Measurements from ENCODE around the gene ZNF133. TPM values are rescaled to one million over a fixed set of nuclear protein-coding genes. Genes with fewer than 3 reads are reported as not detected.
A peak's percentile ranks its signal among the peaks of the same experiment; 100 is the strongest.

ZNF133 gene
- total and polyA plus RNA-seq, 4 donors, result 7.8 to 27.1 (median 9.9) TPM

GRCh38 chr20:18287546-18287914 is 797 bp upstream of the ZNF133 start:
- Histone ChIP-seq H3K27me3 (ENCODE audit: control insufficient read depth in 3 of 3, insufficient read depth in 3 of 3, low read length in 2 of 3) (peaks cover 0 to 2% (median 0%) of the 10 kb centered on the region in 3 donors), H3K4me3 (peak overlapping the region; percentile 85), H3K27ac (ENCODE audit: low read depth in 1 of 2, low read length in 1 of 2) (peak overlapping the region; percentile 95 to 97), H3K36me3 (ENCODE audit: control insufficient read depth in 4 of 4, insufficient read depth in 4 of 4, low read length in 4 of 4) (peaks cover 0 to 17% (median 10%) of the 10 kb centered on the region in 4 donors), H3K4me1 (ENCODE audit: control insufficient read depth in 5 of 5, insufficient read depth in 5 of 5, low read length in 5 of 5) (peaks cover 0 to 10% (median 5%) of the 10 kb centered on the region in 5 donors), H3K9me3 (ENCODE audit: control insufficient read depth in 4 of 4, insufficient read depth in 3 of 4, low read length in 3 of 4) (peaks cover 0 to 13% (median 3%) of the 10 kb centered on the region in 4 donors), H3K9ac (ENCODE audit: insufficient read depth in 1 of 2, low read length in 2 of 2) (peak overlapping the region; percentile 88 to 94)
- ATAC-seq (ENCODE audit: insufficient read depth, low FRiP score) (no peak), DNase-seq (no peak)
- TF ChIP-seq, protein P1, sequence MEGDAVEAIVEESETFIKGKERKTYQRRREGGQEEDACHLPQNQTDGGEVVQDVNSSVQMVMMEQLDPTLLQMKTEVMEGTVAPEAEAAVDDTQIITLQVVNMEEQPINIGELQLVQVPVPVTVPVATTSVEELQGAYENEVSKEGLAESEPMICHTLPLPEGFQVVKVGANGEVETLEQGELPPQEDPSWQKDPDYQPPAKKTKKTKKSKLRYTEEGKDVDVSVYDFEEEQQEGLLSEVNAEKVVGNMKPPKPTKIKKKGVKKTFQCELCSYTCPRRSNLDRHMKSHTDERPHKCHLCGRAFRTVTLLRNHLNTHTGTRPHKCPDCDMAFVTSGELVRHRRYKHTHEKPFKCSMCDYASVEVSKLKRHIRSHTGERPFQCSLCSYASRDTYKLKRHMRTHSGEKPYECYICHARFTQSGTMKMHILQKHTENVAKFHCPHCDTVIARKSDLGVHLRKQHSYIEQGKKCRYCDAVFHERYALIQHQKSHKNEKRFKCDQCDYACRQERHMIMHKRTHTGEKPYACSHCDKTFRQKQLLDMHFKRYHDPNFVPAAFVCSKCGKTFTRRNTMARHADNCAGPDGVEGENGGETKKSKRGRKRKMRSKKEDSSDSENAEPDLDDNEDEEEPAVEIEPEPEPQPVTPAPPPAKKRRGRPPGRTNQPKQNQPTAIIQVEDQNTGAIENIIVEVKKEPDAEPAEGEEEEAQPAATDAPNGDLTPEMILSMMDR (IDR thresholded peaks at IDR 0.05; ENCODE audit: control extremely low read depth, extremely low read depth), result no peak
- 9 to 10% methylated on average over 11 of the region's 11 CpGs for WGBS, 2 donors

DNA sequence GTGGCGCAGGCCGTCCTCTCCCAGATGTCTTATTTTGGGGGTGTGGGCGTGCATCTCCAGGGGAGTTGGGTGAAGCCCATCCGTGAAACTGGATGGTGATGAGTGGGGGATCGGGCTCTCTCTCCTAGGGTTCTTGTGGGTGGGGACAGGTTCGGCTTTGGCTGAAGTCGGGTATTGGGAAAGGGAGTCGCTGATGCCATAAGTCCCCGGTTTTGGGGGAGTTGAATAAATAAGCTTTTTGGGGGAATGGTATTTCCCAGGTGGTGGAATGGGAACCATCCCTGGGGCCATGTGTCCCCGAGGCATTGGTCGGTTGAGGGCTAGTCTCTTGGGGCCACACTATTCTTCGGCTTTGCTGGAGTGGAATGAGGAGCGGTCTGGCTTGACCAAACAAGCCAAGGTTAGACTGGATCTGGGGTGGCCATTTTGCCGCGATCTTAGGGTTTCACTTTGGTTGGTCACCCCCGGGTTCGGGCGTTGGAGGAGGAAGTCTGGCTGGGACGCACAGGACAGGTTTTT is 481 bp downstream of the ZNF133 start:
- Histone ChIP-seq H3K27ac (ENCODE audit: low read depth in 1 of 2, low read length in 1 of 2) (peak overlapping the region; percentile 95 to 97), H3K4me3 (peak overlapping the region; percentile 85), H3K9me3 (ENCODE audit: control insufficient read depth in 4 of 4, insufficient read depth in 3 of 4, low read length in 3 of 4) (peaks cover 0 to 14% (median 3%) of the 10 kb centered on the region in 4 donors), H3K4me1 (ENCODE audit: control insufficient read depth in 5 of 5, insufficient read depth in 5 of 5, low read length in 5 of 5) (peaks cover 0 to 10% (median 5%) of the 10 kb centered on the region in 5 donors), H3K9ac (ENCODE audit: insufficient read depth in 1 of 2, low read length in 2 of 2) (peak overlapping the region; percentile 88 to 94), H3K36me3 (ENCODE audit: control insufficient read depth in 4 of 4, insufficient read depth in 4 of 4, low read length in 4 of 4) (peaks cover 0 to 30% (median 14%) of the 10 kb centered on the region in 4 donors), H3K27me3 (ENCODE audit: control insufficient read depth in 3 of 3, insufficient read depth in 3 of 3, low read length in 2 of 3) (peaks cover 0 to 2% (median 0%) of the 10 kb centered on the region in 3 donors)
- 6 to 8% methylated on average over 19 of the region's 19 CpGs for WGBS, 2 donors
- peak; percentile 6 for ATAC-seq (ENCODE audit: insufficient read depth, low FRiP score)
- peak in 2 of 3 donors; percentile 42 to 50 for DNase-seq
- TF ChIP-seq, protein P1 (IDR thresholded peaks at IDR 0.05; ENCODE audit: control extremely low read depth, extremely low read depth), result no peak

DNA sequence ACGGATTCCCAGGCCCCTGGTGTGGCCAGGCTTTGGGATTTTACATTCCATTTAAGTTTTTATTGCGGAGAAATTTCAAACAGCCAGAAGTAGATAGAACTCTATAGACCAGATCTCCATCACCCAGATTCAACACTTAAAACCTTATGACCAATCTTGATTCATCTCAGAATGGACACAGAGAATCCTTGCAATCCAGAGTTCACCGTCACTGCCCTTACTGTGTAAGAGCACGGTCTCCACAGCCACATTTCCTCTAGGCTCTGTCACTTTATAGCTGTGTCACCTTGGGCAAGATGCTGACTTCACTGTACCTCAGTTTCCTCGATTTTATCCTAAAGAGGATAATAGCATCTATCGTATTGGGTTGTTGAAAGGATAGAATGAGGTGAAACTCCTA is 979 bp downstream of the ZNF133 start:
- Histone ChIP-seq H3K9ac (ENCODE audit: insufficient read depth in 1 of 2, low read length in 2 of 2) (peak overlapping the region; percentile 88 to 94), H3K4me3 (peak overlapping the region; percentile 85), H3K27ac (ENCODE audit: low read depth in 1 of 2, low read length in 1 of 2) (no peak overlapping the region), H3K9me3 (ENCODE audit: control insufficient read depth in 4 of 4, insufficient read depth in 3 of 4, low read length in 3 of 4) (peaks cover 0 to 15% (median 2%) of the 10 kb centered on the region in 4 donors), H3K4me1 (ENCODE audit: control insufficient read depth in 5 of 5, insufficient read depth in 5 of 5, low read length in 5 of 5) (peaks cover 0 to 10% (median 5%) of the 10 kb centered on the region in 5 donors), H3K27me3 (ENCODE audit: control insufficient read depth in 3 of 3, insufficient read depth in 3 of 3, low read length in 2 of 3) (peaks cover 0 to 2% (median 0%) of the 10 kb centered on the region in 3 donors), H3K36me3 (ENCODE audit: control insufficient read depth in 4 of 4, insufficient read depth in 4 of 4, low read length in 4 of 4) (peaks cover 0 to 35% (median 14%) of the 10 kb centered on the region in 4 donors)
- no peak for DNase-seq
- ATAC-seq (ENCODE audit: insufficient read depth, low FRiP score), result no peak
- TF ChIP-seq, protein P1 (IDR thresholded peaks at IDR 0.05; ENCODE audit: control extremely low read depth, extremely low read depth), result no peak
- 79 to 80% methylated on average over 6 of the region's 6 CpGs for WGBS, 2 donors

Measured in lung (tissue), 12 donors.